AG04449 (cell line): Measurements from ENCODE around the gene OCA2.

ENCODE experiments used
- CTCF ChIA-PET: fragments of 350-600 bp; formaldehyde crosslinking; extraction: SDS; loops from one replicate; lab custom pipeline; 2021; ENCODE audit warnings: antibody characterized with exemption; lab: Yijun Ruan, JAX
- POLR2A ChIA-PET: fragments of 400-600, 350-600 bp; formaldehyde crosslinking; extraction: SDS; loops from one replicate; lab custom pipeline; 2020; ENCODE audit warnings: antibody characterized with exemption, inconsistent platforms; lab: Yijun Ruan, JAX
- DNase-seq: peaks from one replicate; pipeline ENCODE4 v3.0.0-alpha.2; 2010; ENCODE audit warnings: low read depth, low spot score
- H3K4me3 ChIP-seq: 2 replicates; pipeline ENCODE4 v1.5.1; 2011; ENCODE audit warnings: low read depth, mild to moderate bottlenecking, control low read depth, low read length
- CTCF ChIP-seq: IDR thresholded peaks from one replicate; pipeline ENCODE4 v1.5.1; 2011; ENCODE audit warnings: mild to moderate bottlenecking, moderate library complexity, low read length, control low read depth, inconsistent platforms; ENCODE audit not compliant: insufficient read depth; ENCODE audit errors: missing control alignments

The OCA2 gene

GRCh38 chr15:27935328-27935727 lies 163.8 kb downstream of the OCA2 start:
- no peak for DNase-seq
- ChIA-PET CTCF (no interaction called here), POLR2A (no interaction called here)
- no peak overlapping the region for H3K4me3 ChIP-seq
- no peak for TF ChIP-seq CTCF

GRCh38 chr15:27934782-27935181 lies 164.3 kb downstream of the OCA2 start:
- TF ChIP-seq CTCF = no peak
- DNase-seq = no peak
- POLR2A ChIA-PET = no interaction called here
- H3K4me3 ChIP-seq = no peak overlapping the region
- CTCF ChIA-PET = no interaction called here

GRCh38 chr15:27933562-27933961 lies 165.6 kb downstream of the OCA2 start:
- no peak overlapping the region for H3K4me3 ChIP-seq
- POLR2A ChIA-PET = no interaction called here
- DNase-seq = no peak
- CTCF ChIA-PET = no interaction called here
- TF ChIP-seq CTCF = no peak

- DNase-seq = no peak
- POLR2A ChIA-PET = no interaction called here
- TF ChIP-seq CTCF = no peak
- no peak overlapping the region for H3K4me3 ChIP-seq
- CTCF ChIA-PET = no interaction called here
Observed at GRCh38 chr15:27932600-27932999, 166.5 kb downstream of the OCA2 start.

- ChIA-PET POLR2A (no interaction called here), CTCF (no interaction called here)
- no peak for DNase-seq
- TF ChIP-seq CTCF = no peak
- no peak overlapping the region for H3K4me3 ChIP-seq
Observed at GRCh38 chr15:27928386-27928785, 170.7 kb downstream of the OCA2 start.

GRCh38 chr15:27912283-27912682 lies 186.8 kb downstream of the OCA2 start:
- H3K4me3 ChIP-seq = no peak overlapping the region
- ChIA-PET POLR2A (no interaction called here), CTCF (no interaction called here)
- DNase-seq = no peak
- no peak for TF ChIP-seq CTCF
